SH-SY5Y (cell line): ENCODE measurements around the gene MTSS2.

Experiments used
- GATA2 ChIP-seq: IDR thresholded peaks from 2 replicates; pipeline ENCODE4 v1.6.1; 2011; ENCODE audit warnings: mild to moderate bottlenecking, low read depth, low read length
- GATA3 ChIP-seq: IDR thresholded peaks from 2 replicates; pipeline ENCODE4 v1.6.1; 2011; ENCODE audit warnings: low read depth, mild to moderate bottlenecking, low read length, moderate library complexity

GRCh38 chr16:70685938-70686375 lies at the start of gene MTSS2:
- TF ChIP-seq GATA2 (no peak), GATA3 (no peak)
